ENCODE data around the gene ADCY5.

- TF ChIP-seq ZNF302 (tag by site-specific recombination; IDR thresholded peaks at IDR 0.05; ENCODE audit: low read depth) (no peak), ZNF311 (tag by site-specific recombination; IDR thresholded peaks at IDR 0.05; ENCODE audit: borderline replicate concordance) (no peak), ZNF112 (tag by site-specific recombination; IDR thresholded peaks at IDR 0.05) (no peak), CTCF (tag by site-specific recombination; IDR thresholded peaks at IDR 0.05) (no peak), ZNF362 (tag by site-specific recombination; IDR thresholded peaks at IDR 0.05) (no peak), ZNF214 (tag by site-specific recombination; IDR thresholded peaks at IDR 0.05; ENCODE audit: borderline replicate concordance) (no peak), KLF9 (tag by site-specific recombination; IDR thresholded peaks at IDR 0.05; ENCODE audit: low read depth) (no peak), ZEB2 (tag by site-specific recombination; IDR thresholded peaks at IDR 0.05) (no peak), ZNF416 (tag by site-specific recombination; IDR thresholded peaks at IDR 0.05) (no peak)
- TF ChIP-seq, protein P1, sequence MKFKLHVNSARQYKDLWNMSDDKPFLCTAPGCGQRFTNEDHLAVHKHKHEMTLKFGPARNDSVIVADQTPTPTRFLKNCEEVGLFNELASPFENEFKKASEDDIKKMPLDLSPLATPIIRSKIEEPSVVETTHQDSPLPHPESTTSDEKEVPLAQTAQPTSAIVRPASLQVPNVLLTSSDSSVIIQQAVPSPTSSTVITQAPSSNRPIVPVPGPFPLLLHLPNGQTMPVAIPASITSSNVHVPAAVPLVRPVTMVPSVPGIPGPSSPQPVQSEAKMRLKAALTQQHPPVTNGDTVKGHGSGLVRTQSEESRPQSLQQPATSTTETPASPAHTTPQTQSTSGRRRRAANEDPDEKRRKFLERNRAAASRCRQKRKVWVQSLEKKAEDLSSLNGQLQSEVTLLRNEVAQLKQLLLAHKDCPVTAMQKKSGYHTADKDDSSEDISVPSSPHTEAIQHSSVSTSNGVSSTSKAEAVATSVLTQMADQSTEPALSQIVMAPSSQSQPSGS (tag by site-specific recombination; IDR thresholded peaks at IDR 0.05; ENCODE audit: low read depth), result no peak
- TF ChIP-seq, protein P2, sequence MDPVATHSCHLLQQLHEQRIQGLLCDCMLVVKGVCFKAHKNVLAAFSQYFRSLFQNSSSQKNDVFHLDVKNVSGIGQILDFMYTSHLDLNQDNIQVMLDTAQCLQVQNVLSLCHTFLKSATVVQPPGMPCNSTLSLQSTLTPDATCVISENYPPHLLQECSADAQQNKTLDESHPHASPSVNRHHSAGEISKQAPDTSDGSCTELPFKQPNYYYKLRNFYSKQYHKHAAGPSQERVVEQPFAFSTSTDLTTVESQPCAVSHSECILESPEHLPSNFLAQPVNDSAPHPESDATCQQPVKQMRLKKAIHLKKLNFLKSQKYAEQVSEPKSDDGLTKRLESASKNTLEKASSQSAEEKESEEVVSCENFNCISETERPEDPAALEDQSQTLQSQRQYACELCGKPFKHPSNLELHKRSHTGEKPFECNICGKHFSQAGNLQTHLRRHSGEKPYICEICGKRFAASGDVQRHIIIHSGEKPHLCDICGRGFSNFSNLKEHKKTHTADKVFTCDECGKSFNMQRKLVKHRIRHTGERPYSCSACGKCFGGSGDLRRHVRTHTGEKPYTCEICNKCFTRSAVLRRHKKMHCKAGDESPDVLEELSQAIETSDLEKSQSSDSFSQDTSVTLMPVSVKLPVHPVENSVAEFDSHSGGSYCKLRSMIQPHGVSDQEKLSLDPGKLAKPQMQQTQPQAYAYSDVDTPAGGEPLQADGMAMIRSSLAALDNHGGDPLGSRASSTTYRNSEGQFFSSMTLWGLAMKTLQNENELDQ (tag by site-specific recombination; IDR thresholded peaks at IDR 0.05; ENCODE audit: low read depth), result no peak
Measured at GRCh38 chr3:123390865-123391600, 57.9 kb downstream of the ADCY5 start.
